ENCODE measurements around the gene LEKR1. TPM values are rescaled to one million over a fixed set of nuclear protein-coding genes. Genes with fewer than 3 reads are reported as not detected.
A peak's percentile ranks its signal among the peaks of the same experiment; 100 is the strongest.

LEKR1 gene
- total and polyA plus RNA-seq, 2 of the 13 experiments (the other 11 are each of a cell fraction or from before 2014, with no cell fraction given), result 0.49 to 1.5 TPM

- TF ChIP-seq ZNF350 (CRISPR knock-in tag; IDR thresholded peaks at IDR 0.05; ENCODE audit: borderline replicate concordance, low read depth) (no peak), MEIS1 (CRISPR knock-in tag; IDR thresholded peaks at IDR 0.05; ENCODE audit: borderline replicate concordance) (0 out of 2 replicates have a peak, but pooled peaks have one; percentile 42), MAFG (CRISPR knock-in tag; IDR thresholded peaks at IDR 0.05) (peak; percentile 71), MEF2D (CRISPR knock-in tag; IDR thresholded peaks at IDR 0.05) (peak; percentile 68), ZNF772 (CRISPR knock-in tag; IDR thresholded peaks at IDR 0.05) (peak; percentile 60; the same call in 1 of the 2 replicates), ZGPAT (CRISPR knock-in tag; IDR thresholded peaks at IDR 0.05) (no peak), BCLAF1 (IDR thresholded peaks at IDR 0.05) (no peak), EHMT2 (IDR thresholded peaks at IDR 0.05; ENCODE audit: borderline replicate concordance, low read depth, low read length) (peak; percentile 40; the same call in 1 of the 2 replicates), ZNF10 (CRISPR knock-in tag; IDR thresholded peaks at IDR 0.05; ENCODE audit: borderline replicate concordance, low read depth) (no peak), NR0B2 (CRISPR knock-in tag; IDR thresholded peaks at IDR 0.05) (no peak), ZXDC (CRISPR knock-in tag; IDR thresholded peaks at IDR 0.05) (no peak), GFI1 (CRISPR knock-in tag; IDR thresholded peaks at IDR 0.05; ENCODE audit: borderline replicate concordance) (no peak; the same call in 1 of the 2 replicates), ZNF138 (CRISPR knock-in tag; IDR thresholded peaks at IDR 0.05; ENCODE audit: low read depth) (no peak), BCL6 (CRISPR knock-in tag; IDR thresholded peaks at IDR 0.05) (peak; percentile 43; the same call in 1 of the 2 replicates), HOMEZ (CRISPR knock-in tag; IDR thresholded peaks at IDR 0.05; ENCODE audit: low read depth) (peak; percentile 76; the same call in 1 of the 2 replicates), CREM (IDR thresholded peaks at IDR 0.05) (peak; percentile 59), CREM (CRISPR knock-in tag; IDR thresholded peaks at IDR 0.05) (no peak)
These were observed 13.4 kb upstream of the LEKR1 start (continued) for GRCh38 chr3:156812521-156813335.
